ENCODE data around the gene PLB1.

PLB1 gene

DNA sequence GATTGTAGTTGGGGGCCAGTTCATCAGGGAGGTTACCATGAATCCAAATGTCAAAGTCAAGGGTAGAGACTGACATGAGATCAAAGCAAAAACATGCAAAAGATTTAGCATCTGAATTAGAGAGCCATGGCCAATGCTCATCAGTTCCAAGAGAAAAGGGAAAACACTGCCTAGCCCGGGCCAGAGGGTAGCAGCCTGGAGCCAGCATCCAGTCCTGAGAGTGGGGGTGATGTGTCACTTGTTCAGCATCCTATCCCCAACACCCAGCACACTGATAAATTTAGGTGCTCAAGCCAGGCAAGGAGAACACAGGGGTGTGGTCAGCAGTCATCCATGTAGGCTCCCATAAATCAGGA lies 178.8 kb downstream of the PLB1 start:
- ChIA-PET POLR2A (interaction anchor here (0.7 kb wide), 1 partner anchor 11 kb away, joined by 3 read pairs; no protein-coding TSS in a partner anchor), CTCF (interaction anchor here (1.6 kb wide), 1 partner anchor 80 kb away, joined by 6 read pairs; no protein-coding TSS in a partner anchor)
- H3K4me3 ChIP-seq (ENCODE audit: low read depth, low read length): no peak overlapping the region
- DNase-seq (ENCODE audit: low read depth, low spot score): no peak
- TF ChIP-seq, protein P1, sequence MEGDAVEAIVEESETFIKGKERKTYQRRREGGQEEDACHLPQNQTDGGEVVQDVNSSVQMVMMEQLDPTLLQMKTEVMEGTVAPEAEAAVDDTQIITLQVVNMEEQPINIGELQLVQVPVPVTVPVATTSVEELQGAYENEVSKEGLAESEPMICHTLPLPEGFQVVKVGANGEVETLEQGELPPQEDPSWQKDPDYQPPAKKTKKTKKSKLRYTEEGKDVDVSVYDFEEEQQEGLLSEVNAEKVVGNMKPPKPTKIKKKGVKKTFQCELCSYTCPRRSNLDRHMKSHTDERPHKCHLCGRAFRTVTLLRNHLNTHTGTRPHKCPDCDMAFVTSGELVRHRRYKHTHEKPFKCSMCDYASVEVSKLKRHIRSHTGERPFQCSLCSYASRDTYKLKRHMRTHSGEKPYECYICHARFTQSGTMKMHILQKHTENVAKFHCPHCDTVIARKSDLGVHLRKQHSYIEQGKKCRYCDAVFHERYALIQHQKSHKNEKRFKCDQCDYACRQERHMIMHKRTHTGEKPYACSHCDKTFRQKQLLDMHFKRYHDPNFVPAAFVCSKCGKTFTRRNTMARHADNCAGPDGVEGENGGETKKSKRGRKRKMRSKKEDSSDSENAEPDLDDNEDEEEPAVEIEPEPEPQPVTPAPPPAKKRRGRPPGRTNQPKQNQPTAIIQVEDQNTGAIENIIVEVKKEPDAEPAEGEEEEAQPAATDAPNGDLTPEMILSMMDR (IDR thresholded peaks at IDR 0.05; ENCODE audit: insufficient read depth, low read length, missing control alignments): no peak

DNA sequence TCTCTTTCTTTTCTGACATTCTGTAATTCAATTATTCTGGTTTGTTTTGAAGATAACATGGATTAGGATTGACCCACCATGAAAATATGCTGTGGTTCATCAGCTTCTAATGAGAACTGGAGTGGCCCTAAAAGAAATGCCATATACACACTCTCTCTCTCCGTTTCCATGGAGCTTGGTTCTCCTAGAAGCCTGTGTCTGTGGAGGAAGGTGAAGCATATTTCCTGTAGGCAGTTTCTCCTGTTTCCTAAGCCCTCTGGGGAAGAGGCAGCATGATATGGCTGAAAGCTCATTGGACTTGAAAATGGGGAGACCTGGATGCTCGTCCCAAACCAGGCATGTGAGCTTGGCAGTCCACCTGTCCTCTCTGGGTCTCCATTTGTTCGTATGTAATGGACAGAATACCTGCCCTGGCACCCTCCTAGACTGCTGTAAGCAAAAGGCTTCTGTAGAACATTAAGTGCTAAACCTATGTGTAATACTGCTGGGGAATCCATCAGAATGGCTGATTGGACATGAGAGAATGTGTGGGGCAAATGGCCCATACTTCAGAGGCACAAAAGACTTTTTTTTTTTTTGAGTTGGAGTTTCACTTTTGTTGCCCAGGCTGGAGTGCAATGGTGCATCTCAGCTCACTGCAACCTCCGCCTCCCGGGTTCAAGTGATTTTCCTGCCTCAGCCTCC lies 180.4 kb downstream of the PLB1 start:
- CTCF ChIA-PET: interaction anchor here (1.0 to 1.4 kb wide), 2 partner anchors 12 to 82 kb away, joined by 3 to 6 read pairs; no protein-coding TSS in a partner anchor
- POLR2A ChIA-PET: interaction anchor here (0.7 kb wide), 1 partner anchor 378 kb away, joined by 4 read pairs; no protein-coding TSS in a partner anchor
- no peak for DNase-seq (ENCODE audit: low read depth, low spot score)
- TF ChIP-seq, protein P1 (IDR thresholded peaks at IDR 0.05; ENCODE audit: insufficient read depth, low read length, missing control alignments): no peak
- no peak overlapping the region for H3K4me3 ChIP-seq (ENCODE audit: low read depth, low read length)

GRCh38 chr2:28678175-28678855 lies 182.5 kb downstream of the PLB1 start:
- no peak overlapping the region for H3K4me3 ChIP-seq (ENCODE audit: low read depth, low read length)
- no peak for DNase-seq (ENCODE audit: low read depth, low spot score)
- CTCF ChIA-PET: interaction anchor here (1.0 kb wide), 1 partner anchor 84 kb away, joined by 5 read pairs; no protein-coding TSS in a partner anchor
- POLR2A ChIA-PET: no interaction called here
- TF ChIP-seq, protein P1 (IDR thresholded peaks at IDR 0.05; ENCODE audit: insufficient read depth, low read length, missing control alignments): no peak

- TF ChIP-seq, protein P1 (IDR thresholded peaks at IDR 0.05; ENCODE audit: insufficient read depth, low read length, missing control alignments): no peak
- no peak overlapping the region for H3K4me3 ChIP-seq (ENCODE audit: low read depth, low read length)
- ChIA-PET POLR2A (no interaction called here), CTCF (no interaction called here)
- DNase-seq (ENCODE audit: low read depth, low spot score): no peak
These were observed 183.1 kb downstream of the PLB1 start for GRCh38 chr2:28678944-28679343.

DNA sequence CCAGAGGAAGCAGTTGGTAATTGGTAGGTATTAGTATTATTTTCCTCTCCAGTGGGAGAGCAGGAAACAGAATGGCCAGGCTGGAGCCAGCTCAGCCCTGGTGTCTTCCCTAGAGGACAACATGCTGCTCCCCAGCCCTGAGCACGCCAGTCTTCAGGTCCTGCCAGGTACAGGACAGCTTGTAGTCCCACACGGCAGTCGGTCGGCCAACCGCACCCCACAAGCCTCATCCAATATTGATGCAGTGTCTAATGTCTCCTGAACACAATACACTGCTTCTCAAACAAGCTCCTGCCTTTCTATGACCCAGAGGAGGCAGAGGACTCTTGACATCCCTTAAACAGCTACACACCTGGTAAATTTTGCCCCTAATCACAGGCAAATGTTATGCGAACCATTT lies 184.8 kb downstream of the PLB1 start:
- no peak for DNase-seq (ENCODE audit: low read depth, low spot score)
- TF ChIP-seq, protein P1 (IDR thresholded peaks at IDR 0.05; ENCODE audit: insufficient read depth, low read length, missing control alignments): no peak
- no peak overlapping the region for H3K4me3 ChIP-seq (ENCODE audit: low read depth, low read length)
- POLR2A ChIA-PET: no interaction called here
- CTCF ChIA-PET: interaction anchor here (1.0 to 1.4 kb wide), 3 partner anchors 9 to 17 kb away, joined by 3 to 4 read pairs (median 3); no protein-coding TSS in a partner anchor

GRCh38 chr2:28681158-28681571 lies 185.3 kb downstream of the PLB1 start:
- CTCF ChIA-PET: interaction anchor here (1.0 to 1.4 kb wide), 3 partner anchors 10 to 18 kb away, joined by 3 to 4 read pairs (median 3); no protein-coding TSS in a partner anchor
- no peak overlapping the region for H3K4me3 ChIP-seq (ENCODE audit: low read depth, low read length)
- no peak for DNase-seq (ENCODE audit: low read depth, low spot score)

More at GRCh38 chr2:28681158-28681571, 185.3 kb downstream of the PLB1 start:
- POLR2A ChIA-PET: no interaction called here
- TF ChIP-seq, protein P1 (IDR thresholded peaks at IDR 0.05; ENCODE audit: insufficient read depth, low read length, missing control alignments): no peak

Measured in AG04449 (cell line).